SK-N-SH (cell line): ENCODE measurements around the gene BDKRB1. TPM values are rescaled to one million over a fixed set of nuclear protein-coding genes. Genes with fewer than 3 reads are reported as not detected.

ENCODE experiments used
- CTCF ChIA-PET: fragments of 300-600, 350-600 bp; formaldehyde crosslinking; extraction: SDS; loops from one replicate; lab custom pipeline; 2021; lab: Yijun Ruan, JAX
- POLR2A ChIA-PET: fragments of 350-600 bp; sonication (Branson Sonifier 250); formaldehyde crosslinking; extraction: SDS; loops from one replicate; lab custom pipeline; 2020; ENCODE audit warnings: antibody characterized with exemption, inconsistent platforms; lab: Yijun Ruan, JAX
- DNase-seq: peaks from one replicate; pipeline ENCODE4 v3.0.0; 2012
- H2AFZ ChIP-seq: fragments of 200-600 bp; sonication (generic); 2 replicates; pipeline ENCODE4 v1.8.1; 2016; ENCODE audit warnings: antibody characterized with exemption, mild to moderate bottlenecking, low read depth
- H3F3A ChIP-seq: fragments of 200-600 bp; sonication (generic); replicated peaks from 2 replicates; pipeline ENCODE3; 2016; ENCODE audit warnings: antibody characterized with exemption, mild to moderate bottlenecking; ENCODE audit not compliant: insufficient read depth
- H3K27ac ChIP-seq, 2 experiments: fragments of 200-500 bp in 1 of 2; fragments of 200-600 bp in 1 of 2; sonication (Bioruptor generic) in 1 of 2; sonication (generic), shearing (Covaris generic) in 1 of 2; 2 replicates each; pipeline versions ENCODE4 v1.5.1 to v1.6.1; 2014 to 2016; ENCODE audit warnings: low read depth in 2 of 2, inconsistent platforms in 1 of 2, low read length in 1 of 2, mild to moderate bottlenecking in 1 of 2, mixed read lengths in 1 of 2
- H3K27me3 ChIP-seq: fragments of 200-600 bp; sonication (generic), shearing (Covaris generic); 2 replicates; pipeline ENCODE4 v1.6.1; 2016; ENCODE audit warnings: mixed run types; ENCODE audit not compliant: insufficient read depth
- H3K36me3 ChIP-seq, 2 experiments: fragments of 200-500 bp in 1 of 2; fragments of 200-600 bp in 1 of 2; sonication (Bioruptor generic) in 1 of 2; sonication (generic) in 1 of 2; replicated peaks in 1 of 2; 2 replicates each; pipeline versions ENCODE3 to v1.5.1; 2014 to 2016; ENCODE audit warnings: low read length in 1 of 2, mild to moderate bottlenecking in 1 of 2; ENCODE audit not compliant: insufficient read depth in 2 of 2, control insufficient read depth in 1 of 2
- H3K4me1 ChIP-seq, 2 experiments: fragments of 200-500 bp in 1 of 2; fragments of 200-600 bp in 1 of 2; sonication (Bioruptor generic) in 1 of 2; sonication (generic), shearing (Covaris generic) in 1 of 2; 2 replicates each; pipeline versions ENCODE4 v1.5.1 to v1.6.1; 2014 to 2016; ENCODE audit warnings: low read depth in 1 of 2, low read length in 1 of 2, mixed run types in 1 of 2; ENCODE audit not compliant: insufficient read depth in 2 of 2, control insufficient read depth in 1 of 2
- H3K4me2 ChIP-seq: fragments of 200-600 bp; sonication (generic), shearing (Covaris generic); 2 replicates; pipeline ENCODE4 v1.6.1; 2017; ENCODE audit warnings: mixed run types
- H3K4me3 ChIP-seq, 2 experiments: fragments of 200-500 bp in 1 of 2; fragments of 200-600 bp in 1 of 2; sonication (Bioruptor generic) in 1 of 2; sonication (generic), shearing (Covaris generic) in 1 of 2; 2 replicates each; pipeline versions ENCODE4 v1.5.1 to v1.8.1; 2014 to 2016; ENCODE audit warnings: low read depth in 2 of 2, inconsistent platforms in 1 of 2, low read length in 1 of 2, mild to moderate bottlenecking in 1 of 2, mixed read lengths in 1 of 2, moderate library complexity in 1 of 2
- H3K79me2 ChIP-seq: fragments of 200-600 bp; sonication (generic); 2 replicates; pipeline ENCODE4 v1.8.1; 2017; ENCODE audit warnings: mild to moderate bottlenecking; ENCODE audit not compliant: insufficient read depth
- H3K9ac ChIP-seq: fragments of 200-600 bp; sonication (generic); 2 replicates; pipeline ENCODE4 v1.6.1; 2017; ENCODE audit warnings: mixed run types
- H3K9me2 ChIP-seq: fragments of 200-600 bp; sonication (generic); 2 replicates; pipeline ENCODE4 v1.6.1; 2017; ENCODE audit warnings: mixed run types
- H3K9me3 ChIP-seq: fragments of 200-600 bp; sonication (generic); 2 replicates; pipeline ENCODE4 v1.6.1; 2017; ENCODE audit warnings: mixed run types, mild to moderate bottlenecking, moderate library complexity
- H4K20me1 ChIP-seq: fragments of 200-600 bp; sonication (generic); 2 replicates; pipeline ENCODE4 v1.6.1; 2017; ENCODE audit warnings: mild to moderate bottlenecking, mixed run types; ENCODE audit not compliant: insufficient read depth
- CHD2 ChIP-seq: fragments of 150-350 bp; IDR thresholded peaks from 2 replicates; pipeline ENCODE4 v1.6.1; 2018; ENCODE audit warnings: low read length; ENCODE audit not compliant: partially characterized antibody
- EP300 ChIP-seq, 2 experiments: IDR thresholded peaks; 2 replicates each; pipeline versions ENCODE4 v1.4.0 to v1.6.1; 2012; ENCODE audit warnings: borderline replicate concordance in 1 of 2, low read depth in 1 of 2, low read length in 1 of 2
- EZH2phosphoT487 ChIP-seq: fragments of 200-600 bp; sonication (generic); IDR thresholded peaks from 2 replicates; pipeline ENCODE4 v1.6.1; 2017; ENCODE audit warnings: low read depth, mixed run types, mild to moderate bottlenecking, antibody characterized with exemption, moderate library complexity, borderline replicate concordance
- FOXJ3 ChIP-seq: sonication (generic); formaldehyde crosslinking; IDR thresholded peaks from 2 replicates; pipeline ENCODE4 v1.5.1; 2020; ENCODE audit warnings: mild to moderate bottlenecking, missing genetic modification reagents
- FOXM1 ChIP-seq: IDR thresholded peaks from 2 replicates; pipeline ENCODE4 v1.4.0; 2012; ENCODE audit warnings: low read depth, mild to moderate bottlenecking
- GABPA ChIP-seq: IDR thresholded peaks from 2 replicates; pipeline ENCODE4 v1.4.0; 2012; ENCODE audit warnings: low read depth, mild to moderate bottlenecking
- JUND ChIP-seq: IDR thresholded peaks from 2 replicates; pipeline ENCODE4 v1.4.0; 2012
- MEF2A ChIP-seq: IDR thresholded peaks from 2 replicates; pipeline ENCODE4 v1.4.0; 2012; ENCODE audit warnings: low read depth, borderline replicate concordance
- NFIC ChIP-seq: IDR thresholded peaks from 2 replicates; pipeline ENCODE4 v1.4.0; 2012; ENCODE audit warnings: borderline replicate concordance
- NRF1 ChIP-seq: IDR thresholded peaks from 2 replicates; pipeline ENCODE4 v1.6.1; 2012; ENCODE audit warnings: low read depth, mild to moderate bottlenecking, low read length
- PBX3 ChIP-seq: IDR thresholded peaks from 2 replicates; pipeline ENCODE4; 2012
- POLR2AphosphoS5 ChIP-seq: IDR thresholded peaks from 2 replicates; pipeline ENCODE4 v1.6.1; 2012; ENCODE audit warnings: low read depth, low read length
- RCOR1 ChIP-seq: fragments of 150-350 bp; IDR thresholded peaks from 2 replicates; pipeline ENCODE4 v1.6.1; 2017; ENCODE audit warnings: antibody characterized with exemption, low read length
- ZBTB33 ChIP-seq: IDR thresholded peaks from 2 replicates; pipeline ENCODE4 v1.4.0; 2012; ENCODE audit warnings: low read depth, borderline replicate concordance
- WGBS: methylation state at CpG from one replicate; pipeline ENCODE4 v1.1.6; 2017; ENCODE audit warnings: low lambda C conversion rate; 5-methylcytosine and 5-hydroxymethylcytosine counted together
- polyA plus RNA-seq, 3 experiments: library from polyadenylated mRNA; depleted of rRNA; stranded (reverse); fragments of >200 nt; gene quantifications; 2 replicates each; pipeline ENCODE4 v1.2.3, GENCODE V29; 2012
- TF ChIP-seq, protein P1 (sequence below): IDR thresholded peaks from 2 replicates; pipeline ENCODE4 v1.4.0; 2012; ENCODE audit warnings: low read depth, borderline replicate concordance

The BDKRB1 gene
- polyA plus RNA-seq, 1 of the 3 experiments (the other 2 are of a cell fraction): 14.4 TPM

DNA sequence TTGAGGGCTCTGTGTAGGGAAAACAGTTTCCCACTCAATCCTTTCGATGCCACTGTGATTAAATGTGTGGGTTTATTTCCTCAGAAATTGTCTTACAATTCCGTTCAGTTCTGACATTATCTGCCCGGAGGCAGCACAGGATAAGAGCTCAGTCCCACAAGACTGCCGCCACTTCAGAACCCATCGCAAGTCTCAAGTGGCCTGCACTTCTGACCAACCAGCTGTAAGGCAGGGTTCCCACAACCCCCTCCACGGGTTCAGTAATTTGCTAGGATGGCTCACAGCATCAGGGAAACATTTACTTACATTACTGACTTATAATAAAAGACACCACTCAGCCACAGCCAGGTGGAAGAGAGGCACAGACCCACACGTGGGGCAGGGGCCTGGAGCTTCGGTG is 34.2 kb upstream of the BDKRB1 start:
- POLR2A ChIA-PET: no interaction called here
- H3K4me1 ChIP-seq: peaks cover 0 to 11% of the 10 kb centered on the region in 2 experiments; a peak in 1 of 4 replicates

More for the DNA sequence above, 34.2 kb upstream of the BDKRB1 start:
- no peaks in the 10 kb centered on the region for H3K79me2 ChIP-seq
- no peak overlapping the region for H3K9ac ChIP-seq
- H3K9me3 ChIP-seq: no peaks in the 10 kb centered on the region
- H3K4me2 ChIP-seq: no peak overlapping the region
- 77% methylated on average over 8 of the region's 8 CpGs for WGBS
- H4K20me1 ChIP-seq: no peaks in the 10 kb centered on the region
- CTCF ChIA-PET: interaction anchor here (1.4 kb wide), 1 partner anchor 60 kb away, joined by 3 read pairs; no protein-coding TSS in a partner anchor
- H3K36me3 ChIP-seq: no peaks in the 10 kb centered on the region
- H3K4me3 ChIP-seq: no peak overlapping the region
- H3K27me3 ChIP-seq: no peaks in the 10 kb centered on the region
- no peaks in the 10 kb centered on the region for H3F3A ChIP-seq
- H2AFZ ChIP-seq: no peak overlapping the region
- DNase-seq: no peak
- TF ChIP-seq MEF2A (no peak), JUND (no peak), ZBTB33 (no peak), EZH2phosphoT487 (no peak), NFIC (no peak), GABPA (no peak), FOXJ3 (no peak), RCOR1 (no peak), CHD2 (no peak), PBX3 (no peak), FOXM1 (no peak), POLR2AphosphoS5 (no peak), EP300 (IDR thresholded peaks at IDR 0.05; ENCODE audit: borderline replicate concordance in 1 of 2, low read depth in 1 of 2, low read length in 1 of 2) (no peak), NRF1 (no peak)
- TF ChIP-seq, protein P1, sequence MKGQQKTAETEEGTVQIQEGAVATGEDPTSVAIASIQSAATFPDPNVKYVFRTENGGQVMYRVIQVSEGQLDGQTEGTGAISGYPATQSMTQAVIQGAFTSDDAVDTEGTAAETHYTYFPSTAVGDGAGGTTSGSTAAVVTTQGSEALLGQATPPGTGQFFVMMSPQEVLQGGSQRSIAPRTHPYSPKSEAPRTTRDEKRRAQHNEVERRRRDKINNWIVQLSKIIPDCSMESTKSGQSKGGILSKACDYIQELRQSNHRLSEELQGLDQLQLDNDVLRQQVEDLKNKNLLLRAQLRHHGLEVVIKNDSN: no peak
- no peak overlapping the region for H3K27ac ChIP-seq
- H3K9me2 ChIP-seq: no peaks in the 10 kb centered on the region
